SK-N-SH treated with all-trans-retinoic acid at 6 μM for 48 hours (cell line): ENCODE data around the gene ATN1.

ENCODE experiments used
- ATAC-seq: fragments of 200-7000 bp; cut with Tn5 transposase; 3 replicates; pipeline ENCODE4 v1.9.1; 2020; ENCODE audit warnings: mild to moderate bottlenecking, moderate library complexity
- ARNTL ChIP-seq: fragments of 450-650 bp; formaldehyde crosslinking; IDR thresholded peaks from 2 replicates; pipeline ENCODE4 v1.5.0; 2020; ENCODE audit warnings: low read depth, mild to moderate bottlenecking, moderate library complexity, borderline replicate concordance
- CSDC2 ChIP-seq: fragments of 250-450 bp; sonication (Bioruptor Pico); IDR thresholded peaks from 2 replicates; pipeline ENCODE4 v1.5.0; 2020; ENCODE audit warnings: mild to moderate bottlenecking, moderate library complexity
- ESRRG ChIP-seq: fragments of 250-450 bp; sonication (Bioruptor Pico); IDR thresholded peaks from 2 replicates; pipeline ENCODE4 v1.6.1; 2021; ENCODE audit warnings: mild to moderate bottlenecking
- GLIS3 ChIP-seq: fragments of 250-450 bp; sonication (Bioruptor Pico); IDR thresholded peaks from 2 replicates; pipeline ENCODE4 v1.5.0; 2020; ENCODE audit warnings: mild to moderate bottlenecking, moderate library complexity
- ISL1 ChIP-seq: fragments of 250-450 bp; sonication (Bioruptor Pico); IDR thresholded peaks from 2 replicates; pipeline ENCODE4 v2.1.2; 2022; ENCODE audit warnings: mild to moderate bottlenecking, moderate library complexity
- PPARA ChIP-seq: fragments of 250-450 bp; sonication (Bioruptor Pico); IDR thresholded peaks from 2 replicates; pipeline ENCODE4 v1.5.0; 2020; ENCODE audit warnings: mild to moderate bottlenecking, borderline replicate concordance
- RARB ChIP-seq: fragments of 250-450 bp; sonication (Bioruptor Pico); IDR thresholded peaks from 2 replicates; pipeline ENCODE4 v1.8.0; 2021; ENCODE audit warnings: mild to moderate bottlenecking, moderate library complexity
- SNAI2 ChIP-seq: fragments of 250-450 bp; sonication (Bioruptor Pico); IDR thresholded peaks from 2 replicates; pipeline ENCODE4 v1.5.0; 2020; ENCODE audit warnings: mild to moderate bottlenecking, moderate library complexity
- TCF4 ChIP-seq: fragments of 250-450 bp; sonication (Bioruptor Pico); IDR thresholded peaks from 2 replicates; pipeline ENCODE4 v1.8.0; 2021; ENCODE audit warnings: mild to moderate bottlenecking, moderate library complexity, borderline replicate concordance
- TOX ChIP-seq: fragments of 250-450 bp; sonication (Bioruptor Pico); IDR thresholded peaks from 2 replicates; pipeline ENCODE4 v1.8.0; 2021; ENCODE audit warnings: mild to moderate bottlenecking, moderate library complexity, borderline replicate concordance
- ZC3H10 ChIP-seq: fragments of 250-450 bp; sonication (Bioruptor Pico); IDR thresholded peaks from 2 replicates; pipeline ENCODE4 v1.5.1; 2021; ENCODE audit warnings: mild to moderate bottlenecking, moderate library complexity
- ZFP3 ChIP-seq: fragments of 250-450 bp; sonication (Bioruptor Pico); IDR thresholded peaks from 2 replicates; pipeline ENCODE4 v1.5.0; 2020; ENCODE audit warnings: mild to moderate bottlenecking, moderate library complexity
- ZFP30 ChIP-seq: fragments of 450-650 bp; formaldehyde crosslinking; IDR thresholded peaks from 2 replicates; pipeline ENCODE4 v1.5.0; 2022; ENCODE audit warnings: mild to moderate bottlenecking, moderate library complexity
- ZNF70 ChIP-seq: fragments of 450-650 bp; formaldehyde crosslinking; IDR thresholded peaks from 2 replicates; pipeline ENCODE4 v1.5.0; 2020; ENCODE audit warnings: mild to moderate bottlenecking, moderate library complexity
- ZNF8 ChIP-seq: fragments of 450-650 bp; formaldehyde crosslinking; IDR thresholded peaks from 2 replicates; pipeline ENCODE4 v1.5.0; 2020; ENCODE audit warnings: mild to moderate bottlenecking, moderate library complexity
- TF ChIP-seq, protein P1 (sequence below): fragments of 250-450 bp; sonication (Bioruptor Pico); IDR thresholded peaks from 2 replicates; pipeline ENCODE4 v1.8.0; 2021; ENCODE audit warnings: low read depth, mild to moderate bottlenecking, moderate library complexity, borderline replicate concordance
- TF ChIP-seq, protein P2 (sequence below): fragments of 250-450 bp; sonication (Bioruptor Pico); IDR thresholded peaks from 2 replicates; pipeline ENCODE4 v1.8.0; 2020; ENCODE audit warnings: mild to moderate bottlenecking, moderate library complexity, borderline replicate concordance
- TF ChIP-seq, protein P3 (sequence below): fragments of 250-450 bp; sonication (Bioruptor Pico); IDR thresholded peaks from 2 replicates; pipeline ENCODE4 v1.5.1; 2020; ENCODE audit warnings: low read depth, mild to moderate bottlenecking, moderate library complexity
- TF ChIP-seq, protein P4 (sequence below): fragments of 250-450 bp; sonication (Bioruptor Pico); IDR thresholded peaks from 2 replicates; pipeline ENCODE4 v1.5.1; 2021; ENCODE audit warnings: mild to moderate bottlenecking, moderate library complexity
- TF ChIP-seq, protein P5 (sequence below): fragments of 250-450 bp; sonication (Bioruptor Pico); IDR thresholded peaks from 2 replicates; pipeline ENCODE4 v1.5.0; 2020; ENCODE audit warnings: mild to moderate bottlenecking, moderate library complexity

The ATN1 gene

DNA sequence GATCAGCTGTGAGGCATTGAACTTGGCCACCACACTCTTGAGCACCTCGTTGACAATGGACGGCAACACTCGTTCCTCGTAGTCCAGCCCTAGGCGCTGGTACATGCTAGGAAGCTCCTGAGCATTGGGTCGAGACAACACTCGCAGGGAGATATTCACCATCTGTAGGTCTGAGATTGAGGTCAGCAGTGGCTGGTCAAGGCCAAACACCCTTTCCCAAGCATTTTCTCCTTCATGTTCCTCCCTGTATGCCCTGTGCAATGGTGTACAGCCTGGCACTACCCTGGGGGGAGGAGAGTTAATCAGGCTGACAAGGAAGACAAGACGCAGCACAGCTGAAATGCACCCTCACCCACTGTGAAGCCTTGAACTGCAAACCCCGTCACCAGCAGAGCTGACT lies 40.7 kb downstream of the ATN1 start:
- ATAC-seq, result no peak
- TF ChIP-seq ARNTL (no peak), PPARA (no peak), ZNF70 (CRISPR knock-in tag) (no peak)
- TF ChIP-seq, protein P1, sequence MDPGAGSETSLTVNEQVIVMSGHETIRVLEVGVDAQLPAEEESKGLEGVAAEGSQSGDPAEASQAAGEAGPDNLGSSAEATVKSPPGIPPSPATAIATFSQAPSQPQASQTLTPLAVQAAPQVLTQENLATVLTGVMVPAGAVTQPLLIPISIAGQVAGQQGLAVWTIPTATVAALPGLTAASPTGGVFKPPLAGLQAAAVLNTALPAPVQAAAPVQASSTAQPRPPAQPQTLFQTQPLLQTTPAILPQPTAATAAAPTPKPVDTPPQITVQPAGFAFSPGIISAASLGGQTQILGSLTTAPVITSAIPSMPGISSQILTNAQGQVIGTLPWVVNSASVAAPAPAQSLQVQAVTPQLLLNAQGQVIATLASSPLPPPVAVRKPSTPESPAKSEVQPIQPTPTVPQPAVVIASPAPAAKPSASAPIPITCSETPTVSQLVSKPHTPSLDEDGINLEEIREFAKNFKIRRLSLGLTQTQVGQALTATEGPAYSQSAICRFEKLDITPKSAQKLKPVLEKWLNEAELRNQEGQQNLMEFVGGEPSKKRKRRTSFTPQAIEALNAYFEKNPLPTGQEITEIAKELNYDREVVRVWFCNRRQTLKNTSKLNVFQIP (CRISPR knock-in tag), result no peak
- TF ChIP-seq, protein P2, sequence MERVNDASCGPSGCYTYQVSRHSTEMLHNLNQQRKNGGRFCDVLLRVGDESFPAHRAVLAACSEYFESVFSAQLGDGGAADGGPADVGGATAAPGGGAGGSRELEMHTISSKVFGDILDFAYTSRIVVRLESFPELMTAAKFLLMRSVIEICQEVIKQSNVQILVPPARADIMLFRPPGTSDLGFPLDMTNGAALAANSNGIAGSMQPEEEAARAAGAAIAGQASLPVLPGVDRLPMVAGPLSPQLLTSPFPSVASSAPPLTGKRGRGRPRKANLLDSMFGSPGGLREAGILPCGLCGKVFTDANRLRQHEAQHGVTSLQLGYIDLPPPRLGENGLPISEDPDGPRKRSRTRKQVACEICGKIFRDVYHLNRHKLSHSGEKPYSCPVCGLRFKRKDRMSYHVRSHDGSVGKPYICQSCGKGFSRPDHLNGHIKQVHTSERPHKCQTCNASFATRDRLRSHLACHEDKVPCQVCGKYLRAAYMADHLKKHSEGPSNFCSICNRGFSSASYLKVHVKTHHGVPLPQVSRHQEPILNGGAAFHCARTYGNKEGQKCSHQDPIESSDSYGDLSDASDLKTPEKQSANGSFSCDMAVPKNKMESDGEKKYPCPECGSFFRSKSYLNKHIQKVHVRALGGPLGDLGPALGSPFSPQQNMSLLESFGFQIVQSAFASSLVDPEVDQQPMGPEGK (CRISPR knock-in tag), result no peak
- TF ChIP-seq, protein P3, sequence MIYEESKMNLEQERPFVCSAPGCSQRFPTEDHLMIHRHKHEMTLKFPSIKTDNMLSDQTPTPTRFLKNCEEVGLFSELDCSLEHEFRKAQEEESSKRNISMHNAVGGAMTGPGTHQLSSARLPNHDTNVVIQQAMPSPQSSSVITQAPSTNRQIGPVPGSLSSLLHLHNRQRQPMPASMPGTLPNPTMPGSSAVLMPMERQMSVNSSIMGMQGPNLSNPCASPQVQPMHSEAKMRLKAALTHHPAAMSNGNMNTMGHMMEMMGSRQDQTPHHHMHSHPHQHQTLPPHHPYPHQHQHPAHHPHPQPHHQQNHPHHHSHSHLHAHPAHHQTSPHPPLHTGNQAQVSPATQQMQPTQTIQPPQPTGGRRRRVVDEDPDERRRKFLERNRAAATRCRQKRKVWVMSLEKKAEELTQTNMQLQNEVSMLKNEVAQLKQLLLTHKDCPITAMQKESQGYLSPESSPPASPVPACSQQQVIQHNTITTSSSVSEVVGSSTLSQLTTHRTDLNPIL, result no peak
- TF ChIP-seq, protein P4, sequence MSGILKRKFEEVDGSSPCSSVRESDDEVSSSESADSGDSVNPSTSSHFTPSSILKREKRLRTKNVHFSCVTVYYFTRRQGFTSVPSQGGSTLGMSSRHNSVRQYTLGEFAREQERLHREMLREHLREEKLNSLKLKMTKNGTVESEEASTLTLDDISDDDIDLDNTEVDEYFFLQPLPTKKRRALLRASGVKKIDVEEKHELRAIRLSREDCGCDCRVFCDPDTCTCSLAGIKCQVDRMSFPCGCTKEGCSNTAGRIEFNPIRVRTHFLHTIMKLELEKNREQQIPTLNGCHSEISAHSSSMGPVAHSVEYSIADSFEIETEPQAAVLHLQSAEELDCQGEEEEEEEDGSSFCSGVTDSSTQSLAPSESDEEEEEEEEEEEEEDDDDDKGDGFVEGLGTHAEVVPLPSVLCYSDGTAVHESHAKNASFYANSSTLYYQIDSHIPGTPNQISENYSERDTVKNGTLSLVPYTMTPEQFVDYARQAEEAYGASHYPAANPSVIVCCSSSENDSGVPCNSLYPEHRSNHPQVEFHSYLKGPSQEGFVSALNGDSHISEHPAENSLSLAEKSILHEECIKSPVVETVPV (CRISPR knock-in tag), result no peak

DNA sequence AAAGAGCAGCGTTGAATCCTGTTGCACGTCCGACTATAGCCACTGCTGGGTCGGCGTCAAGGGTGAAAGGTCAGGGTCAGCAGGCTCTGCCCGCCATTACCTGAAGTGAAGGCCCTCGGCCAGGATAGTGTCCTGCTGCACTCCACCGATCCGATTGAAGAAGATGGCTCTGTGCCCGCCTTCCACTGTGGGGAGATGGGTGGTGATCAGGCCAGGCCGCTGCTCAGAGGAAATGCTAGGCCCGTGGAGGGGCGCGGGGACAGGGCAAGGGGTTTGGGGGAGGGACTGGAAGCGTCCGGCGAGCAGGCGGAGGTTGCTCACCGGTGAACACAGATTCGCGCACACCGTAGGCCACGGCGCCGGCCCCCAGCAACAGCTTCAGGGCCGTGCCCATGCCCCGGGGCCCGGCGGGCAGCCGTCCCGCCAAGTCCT lies 42.4 kb downstream of the ATN1 start:
- ATAC-seq, result peak; percentile 53
- TF ChIP-seq, protein P5, sequence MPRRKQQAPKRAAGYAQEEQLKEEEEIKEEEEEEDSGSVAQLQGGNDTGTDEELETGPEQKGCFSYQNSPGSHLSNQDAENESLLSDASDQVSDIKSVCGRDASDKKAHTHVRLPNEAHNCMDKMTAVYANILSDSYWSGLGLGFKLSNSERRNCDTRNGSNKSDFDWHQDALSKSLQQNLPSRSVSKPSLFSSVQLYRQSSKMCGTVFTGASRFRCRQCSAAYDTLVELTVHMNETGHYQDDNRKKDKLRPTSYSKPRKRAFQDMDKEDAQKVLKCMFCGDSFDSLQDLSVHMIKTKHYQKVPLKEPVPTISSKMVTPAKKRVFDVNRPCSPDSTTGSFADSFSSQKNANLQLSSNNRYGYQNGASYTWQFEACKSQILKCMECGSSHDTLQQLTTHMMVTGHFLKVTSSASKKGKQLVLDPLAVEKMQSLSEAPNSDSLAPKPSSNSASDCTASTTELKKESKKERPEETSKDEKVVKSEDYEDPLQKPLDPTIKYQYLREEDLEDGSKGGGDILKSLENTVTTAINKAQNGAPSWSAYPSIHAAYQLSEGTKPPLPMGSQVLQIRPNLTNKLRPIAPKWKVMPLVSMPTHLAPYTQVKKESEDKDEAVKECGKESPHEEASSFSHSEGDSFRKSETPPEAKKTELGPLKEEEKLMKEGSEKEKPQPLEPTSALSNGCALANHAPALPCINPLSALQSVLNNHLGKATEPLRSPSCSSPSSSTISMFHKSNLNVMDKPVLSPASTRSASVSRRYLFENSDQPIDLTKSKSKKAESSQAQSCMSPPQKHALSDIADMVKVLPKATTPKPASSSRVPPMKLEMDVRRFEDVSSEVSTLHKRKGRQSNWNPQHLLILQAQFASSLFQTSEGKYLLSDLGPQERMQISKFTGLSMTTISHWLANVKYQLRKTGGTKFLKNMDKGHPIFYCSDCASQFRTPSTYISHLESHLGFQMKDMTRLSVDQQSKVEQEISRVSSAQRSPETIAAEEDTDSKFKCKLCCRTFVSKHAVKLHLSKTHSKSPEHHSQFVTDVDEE (CRISPR knock-in tag), result no peak
- TF ChIP-seq, all 23 proteins: peak for 0

DNA sequence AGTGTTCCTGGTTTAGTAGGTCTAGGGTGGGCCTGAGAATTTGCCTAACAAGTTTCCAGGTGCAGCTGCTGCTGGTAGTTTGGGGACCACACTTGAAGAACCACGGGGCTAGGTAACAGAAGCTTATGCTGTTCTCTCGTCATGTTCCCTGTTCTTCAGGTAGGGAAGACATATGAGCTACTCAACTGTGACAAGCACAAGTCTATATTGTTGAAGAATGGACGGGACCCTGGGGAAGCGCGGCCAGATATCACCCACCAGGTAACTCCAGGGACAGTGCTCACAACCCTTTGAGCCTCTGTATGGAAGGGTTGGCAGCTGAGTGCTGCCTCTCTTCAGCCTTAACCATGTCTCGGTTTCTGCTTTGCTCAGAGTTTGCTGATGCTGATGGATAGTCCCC lies 46.4 kb downstream of the ATN1 start:
- no peak for ATAC-seq
- TF ChIP-seq GLIS3 (CRISPR knock-in tag), result no peak
- TF ChIP-seq, protein P1 (CRISPR knock-in tag), result no peak
- no peak for TF ChIP-seq CSDC2 (CRISPR knock-in tag)
- TF ChIP-seq RARB (CRISPR knock-in tag), result no peak
- no peak for TF ChIP-seq SNAI2 (CRISPR knock-in tag)
- no peak for TF ChIP-seq ZFP30 (CRISPR knock-in tag)
- TF ChIP-seq ISL1 (CRISPR knock-in tag), result no peak
- TF ChIP-seq, protein P2 (CRISPR knock-in tag), result no peak
- no peak for TF ChIP-seq TOX (CRISPR knock-in tag)
- TF ChIP-seq ESRRG (CRISPR knock-in tag), result no peak
- TF ChIP-seq ZC3H10 (CRISPR knock-in tag), result no peak
- TF ChIP-seq ZNF8, result no peak
- TF ChIP-seq, protein P4 (CRISPR knock-in tag), result no peak
- TF ChIP-seq, protein P3, result no peak
- TF ChIP-seq ZFP3 (CRISPR knock-in tag), result no peak
- TF ChIP-seq ZNF70 (CRISPR knock-in tag), result no peak
- TF ChIP-seq TCF4, result no peak
- TF ChIP-seq PPARA, result no peak
